Kidney (tissue), 14 donors: ENCODE data around the gene SRRM4. TPM values are rescaled to one million over a fixed set of nuclear protein-coding genes. Genes with fewer than 3 reads are reported as not detected.

Source experiments
- DNase-seq, 5 donors: peaks; one replicate each; pipeline ENCODE4 v3.0.0-alpha.2; 2013 to 2020
- FAIRE-seq: peaks from 2 replicates; lab custom pipeline; 2012; peaks lifted over from hg19 to GRCh38; lab: Jason Lieb, UNC
- H3K27ac ChIP-seq, 2 donors: one replicate each; pipeline ENCODE4 v1.7.0; 2013; ENCODE audit warnings: low read depth in 2 of 2, low read length in 2 of 2, inconsistent platforms in 1 of 2
- H3K27me3 ChIP-seq: one replicate; pipeline ENCODE4 v1.7.1; 2013; ENCODE audit warnings: low read length, inconsistent platforms; ENCODE audit not compliant: control insufficient read depth, insufficient read depth
- H3K36me3 ChIP-seq, 3 donors: one replicate each; pipeline versions ENCODE4 v1.7.0 to v1.7.1; 2013; ENCODE audit warnings: low read length in 3 of 3, control low read depth in 1 of 3, inconsistent platforms in 1 of 3; ENCODE audit not compliant: insufficient read depth in 3 of 3, control insufficient read depth in 2 of 3
- H3K4me1 ChIP-seq, 3 donors: one replicate each; pipeline versions ENCODE4 v1.7.0 to v1.7.1; 2013; ENCODE audit warnings: low read length in 3 of 3, inconsistent platforms in 1 of 3, low read depth in 1 of 3; ENCODE audit not compliant: control insufficient read depth in 2 of 3, insufficient read depth in 2 of 3
- H3K4me3 ChIP-seq, 3 donors: one replicate each; pipeline versions ENCODE4 v1.7.0 to v1.8.1; 2013; ENCODE audit warnings: low read length in 3 of 3, control low read depth in 1 of 3, inconsistent platforms in 1 of 3
- H3K9ac ChIP-seq, 3 donors: one replicate each; pipeline versions ENCODE4 v1.7.0 to v1.7.1; 2013; ENCODE audit warnings: low read length in 3 of 3, control low read depth in 1 of 3, inconsistent platforms in 1 of 3
- H3K9me3 ChIP-seq, 3 donors: one replicate each; pipeline versions ENCODE4 v1.7.0 to v1.7.1; 2013; ENCODE audit warnings: low read length in 3 of 3, control low read depth in 1 of 3, inconsistent platforms in 1 of 3; ENCODE audit not compliant: control insufficient read depth in 2 of 3, insufficient read depth in 1 of 3
- CTCF ChIP-seq: IDR thresholded peaks from 3 replicates; pipeline ENCODE4 v1.5.1; 2012; ENCODE audit warnings: mild to moderate bottlenecking, moderate library complexity, borderline replicate concordance; ENCODE audit not compliant: insufficient read depth; ENCODE audit errors: extremely low read depth
- intact Hi-C: fragments of 100-400 bp; cut with DNase I; formaldehyde crosslinking; loops from one replicate; pipeline ENCODE4 v1.11.1; 2022
- polyA plus RNA-seq: library from polyadenylated mRNA; stranded (reverse); fragments of 350-450 nt; fragmentation: Illumina TruSeq; extraction: RNeasy Lipid Tissue Mini Kit (QIAGEN cat#74804); gene quantifications from one replicate; pipeline ENCODE4 v1.2.3, GENCODE V29; 2014; ENCODE audit warnings: low read depth, low replicate concordance; ENCODE audit not compliant: insufficient read depth
- total RNA-seq: library from RNA; stranded (reverse); fragmentation: NEBNext Ultra II Directional; extraction: Animal tissue kit (Norgen Biotek cat#: 25700); gene quantifications from one replicate; pipeline ENCODE4 v1.2.1, GENCODE V29; 2021
- donor health status: control.
- donor health status: control.
- donor health status: control.
- donor health status: control.
- donor health status: control.
- donor health status: DM: yes; HTN: yes; CAD: no.
- donor health status: Normal renal cell carcinoma (clear cell type).

SRRM4 gene
- total and polyA plus RNA-seq, 2 donors from 2014 or later, result 0.06 to 0.17 TPM

- no peak for DNase-seq
- intact Hi-C loops, result no loop called here
- no peak for FAIRE-seq
- no peaks in the 10 kb centered on the region for H3K4me1 ChIP-seq
- no peak for TF ChIP-seq CTCF
- no peak overlapping the region for H3K27ac ChIP-seq
- no peaks in the 10 kb centered on the region for H3K36me3 ChIP-seq
- H3K27me3 ChIP-seq, result no peaks in the 10 kb centered on the region
- H3K9ac ChIP-seq, result no peak overlapping the region
- peaks cover 0 to 3% (median 0%) of the 10 kb centered on the region in 3 donors for H3K9me3 ChIP-seq
- no peak overlapping the region for H3K4me3 ChIP-seq
These were observed 94.6 kb downstream of the SRRM4 start for GRCh38 chr12:119075918-119076317.

- H3K27me3 ChIP-seq, result no peaks in the 10 kb centered on the region
- TF ChIP-seq CTCF, result no peak
- H3K36me3 ChIP-seq, result no peaks in the 10 kb centered on the region
- H3K4me1 ChIP-seq, result no peaks in the 10 kb centered on the region
- H3K9ac ChIP-seq, result no peak overlapping the region
- intact Hi-C loops, result no loop called here
- H3K4me3 ChIP-seq, result no peak overlapping the region
- no peak overlapping the region for H3K27ac ChIP-seq
- FAIRE-seq, result no peak
- peaks cover 0 to 3% (median 0%) of the 10 kb centered on the region in 3 donors for H3K9me3 ChIP-seq
- DNase-seq, result no peak
These were observed 98.2 kb downstream of the SRRM4 start for GRCh38 chr12:119079530-119079929.

GRCh38 chr12:119082016-119082415 lies 100.7 kb downstream of the SRRM4 start:
- FAIRE-seq, result no peak
- H3K4me1 ChIP-seq, result no peaks in the 10 kb centered on the region
- H3K4me3 ChIP-seq, result no peak overlapping the region
- H3K9me3 ChIP-seq, result no peaks in the 10 kb centered on the region
- H3K27ac ChIP-seq, result no peak overlapping the region
- intact Hi-C loops, result no loop called here
- H3K9ac ChIP-seq, result no peak overlapping the region
- H3K27me3 ChIP-seq, result no peaks in the 10 kb centered on the region
- DNase-seq, result no peak
- no peak for TF ChIP-seq CTCF
- no peaks in the 10 kb centered on the region for H3K36me3 ChIP-seq

DNA sequence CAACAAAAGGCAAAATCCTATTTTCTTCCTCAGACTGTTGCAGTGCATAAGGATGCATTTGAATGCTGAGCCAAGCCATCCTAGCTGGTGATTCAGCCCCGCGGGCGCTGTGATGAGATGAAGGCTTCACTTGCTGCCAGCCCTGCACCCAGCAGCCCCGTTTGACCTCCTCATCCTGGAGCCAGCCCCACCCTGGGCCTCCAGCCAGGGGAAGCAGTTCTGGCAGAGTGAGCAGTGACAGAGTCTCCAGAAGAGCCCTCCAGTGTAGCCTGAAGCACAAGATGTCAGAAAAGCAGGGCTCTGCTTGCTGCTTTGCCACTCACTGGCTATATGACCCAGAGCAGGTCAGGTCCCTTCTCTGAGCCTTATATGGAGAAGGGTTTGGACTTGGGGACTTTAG lies 101.2 kb downstream of the SRRM4 start:
- Histone ChIP-seq H3K27ac (no peak overlapping the region), H3K36me3 (no peaks in the 10 kb centered on the region), H3K9me3 (no peaks in the 10 kb centered on the region), H3K9ac (no peak overlapping the region), H3K4me3 (no peak overlapping the region), H3K27me3 (no peaks in the 10 kb centered on the region), H3K4me1 (no peaks in the 10 kb centered on the region)
- DNase-seq, result no peak
- FAIRE-seq, result no peak
- TF ChIP-seq CTCF, result no peak
- intact Hi-C loops, result no loop called here
